SIG-M5 (cell line): Measurements from ENCODE around the gene HAGH.

Source experiments
- DNase-seq: peaks from one replicate; lab custom pipeline; 2025; lab: John Stamatoyannopoulos, UW

Gene HAGH

DNA sequence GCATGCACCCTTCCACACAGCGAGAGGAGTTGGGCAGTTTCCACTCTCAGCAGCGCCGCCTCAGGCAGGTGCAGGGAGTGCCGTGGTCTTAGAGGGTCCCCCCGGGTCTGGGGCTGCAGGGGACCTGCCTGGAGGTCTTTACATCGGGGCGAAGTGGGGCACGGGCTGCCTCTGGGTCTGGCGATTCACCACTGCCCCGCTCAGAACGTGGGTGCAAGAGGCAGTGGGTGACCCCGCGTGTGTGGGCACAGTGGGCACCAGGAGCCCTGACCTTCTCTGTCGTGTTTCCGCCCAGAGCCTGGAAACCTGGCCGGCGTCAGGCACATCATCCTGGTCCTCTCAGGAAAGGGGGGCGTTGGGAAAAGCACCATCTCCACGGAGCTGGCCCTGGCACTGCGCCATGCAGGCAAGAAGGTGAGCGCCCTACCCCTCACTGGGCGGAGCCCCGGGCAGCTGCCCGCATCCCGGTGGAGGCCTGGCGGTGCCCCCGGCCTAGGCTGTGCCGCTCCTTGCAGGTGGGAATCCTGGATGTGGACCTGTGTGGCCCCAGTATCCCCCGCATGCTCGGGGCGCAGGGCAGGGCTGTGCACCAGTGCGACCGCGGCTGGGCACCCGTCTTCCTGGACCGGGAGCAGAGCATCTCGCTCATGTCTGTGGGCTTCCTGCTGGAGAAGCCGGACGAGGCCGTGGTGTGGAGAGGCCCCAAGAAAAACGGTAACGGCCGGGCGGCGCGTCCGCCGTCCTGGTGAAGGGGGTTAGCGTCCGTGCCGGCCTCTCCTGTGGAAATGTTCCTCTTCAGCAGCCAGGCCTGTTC lies 40.2 kb downstream of the HAGH start:
- no peak for DNase-seq

DNA sequence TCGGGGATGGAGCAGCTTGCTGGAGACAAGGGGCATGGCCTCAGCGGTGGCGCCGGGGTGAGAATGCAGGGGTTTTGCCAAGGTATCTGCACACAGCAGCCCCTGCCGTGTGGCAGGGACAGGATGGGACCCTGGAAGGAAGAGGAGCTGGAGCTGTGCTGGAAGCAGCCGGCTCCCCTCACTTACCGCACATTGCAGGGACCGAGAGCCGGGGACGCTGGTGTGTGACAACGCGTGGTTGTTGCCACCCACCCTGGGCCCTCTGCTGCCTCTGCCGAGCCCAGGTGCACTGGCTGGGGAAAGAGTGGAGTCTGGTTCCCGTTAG lies 40.8 kb downstream of the HAGH start:
- no peak for DNase-seq

DNA sequence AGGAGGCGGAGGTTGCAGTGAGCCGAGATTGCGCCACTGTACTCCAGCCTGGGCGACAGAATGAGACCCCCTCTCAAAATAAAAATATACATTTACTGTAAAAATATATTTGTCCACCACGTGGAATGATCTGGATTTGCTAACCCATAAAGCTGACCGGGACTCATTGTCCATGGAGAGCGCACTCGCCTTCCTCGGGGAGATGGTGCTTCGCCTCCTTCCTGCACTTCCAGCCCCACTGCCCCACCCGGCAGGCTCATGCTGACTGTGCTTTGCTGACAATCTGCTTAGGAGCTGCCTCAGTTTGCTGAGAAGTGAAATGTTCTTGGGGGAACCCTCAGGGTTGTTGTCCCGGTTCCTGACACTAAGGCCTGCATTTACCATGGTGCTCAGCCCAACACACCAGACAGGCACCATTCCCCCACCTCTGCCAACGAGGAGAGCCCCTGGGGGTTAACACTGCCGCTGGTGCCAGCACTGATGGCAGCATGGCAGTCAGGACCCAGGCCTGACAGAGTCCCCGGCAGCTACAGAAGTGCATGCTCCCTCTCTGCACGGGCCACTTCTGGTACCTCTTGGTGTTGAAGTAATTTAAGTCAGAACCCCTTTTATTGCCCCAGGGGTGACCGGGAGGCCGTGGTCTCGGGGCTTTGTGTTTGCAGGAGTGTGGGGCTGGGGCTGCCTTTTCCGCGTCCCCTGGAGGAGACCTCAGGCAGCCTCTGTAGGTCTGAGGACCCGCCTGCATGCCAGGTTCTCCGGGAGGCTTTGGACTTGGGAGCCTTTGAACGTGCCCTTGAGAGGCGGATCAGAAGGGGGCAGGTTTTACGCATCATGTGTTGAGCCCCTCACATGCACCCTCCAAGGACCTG lies 41.4 kb downstream of the HAGH start:
- DNase-seq: no peak

DNA sequence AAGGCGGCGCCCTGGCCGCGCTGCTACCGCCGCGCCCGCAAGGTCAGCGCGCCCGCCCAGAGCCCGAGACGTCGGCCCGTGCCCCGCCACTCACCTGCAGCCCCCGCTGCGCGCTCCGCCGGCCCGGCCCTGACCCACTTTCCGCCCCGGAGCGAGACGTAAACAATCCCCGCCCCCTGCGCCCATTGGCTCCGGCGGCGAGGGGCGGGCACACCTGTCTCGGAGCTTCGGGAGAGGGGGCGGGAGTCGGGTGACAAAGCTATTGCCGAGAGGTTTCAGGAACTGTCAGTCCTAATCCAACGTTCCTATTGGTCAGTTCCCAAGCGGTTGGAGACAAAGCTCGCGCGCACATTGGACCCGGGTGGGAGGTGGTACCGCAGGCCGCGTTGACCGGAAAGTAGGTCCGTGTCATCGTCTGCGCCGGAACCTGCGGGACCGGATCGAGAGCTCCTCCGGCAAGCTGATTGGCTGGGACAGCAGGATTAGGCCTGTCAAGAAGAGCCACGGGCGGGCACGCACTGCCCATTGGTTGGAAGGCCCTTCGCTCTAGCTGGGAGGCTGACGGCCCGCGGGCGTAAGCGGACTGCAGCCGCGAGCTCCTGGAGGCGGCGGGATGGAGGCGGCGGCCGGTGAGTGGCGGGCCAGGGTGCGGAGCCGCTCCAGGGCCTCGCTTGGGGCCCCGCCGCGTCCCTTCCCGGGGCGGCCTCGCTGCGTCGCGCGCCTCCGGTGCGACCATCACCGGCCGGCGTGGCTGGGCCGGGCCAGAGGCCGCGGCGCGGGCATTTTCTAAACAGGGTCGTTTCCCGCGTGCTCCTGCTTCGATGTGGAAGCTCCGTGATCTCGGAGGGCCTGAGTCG lies 44.0 kb downstream of the HAGH start, which contains the start of the genes NUBP2 and SPSB3:
TSS of gene NUBP2 (plus strand) at position 553 of the 857 bp plus-strand sequence. CDS start at position 614, 61 bp downstream.
TSS of gene SPSB3 (minus strand) at position 164 of the 857 bp plus-strand sequence. CDS start 1,088 bp downstream, outside the sequence.
- peak; percentile 95 for DNase-seq

DNA sequence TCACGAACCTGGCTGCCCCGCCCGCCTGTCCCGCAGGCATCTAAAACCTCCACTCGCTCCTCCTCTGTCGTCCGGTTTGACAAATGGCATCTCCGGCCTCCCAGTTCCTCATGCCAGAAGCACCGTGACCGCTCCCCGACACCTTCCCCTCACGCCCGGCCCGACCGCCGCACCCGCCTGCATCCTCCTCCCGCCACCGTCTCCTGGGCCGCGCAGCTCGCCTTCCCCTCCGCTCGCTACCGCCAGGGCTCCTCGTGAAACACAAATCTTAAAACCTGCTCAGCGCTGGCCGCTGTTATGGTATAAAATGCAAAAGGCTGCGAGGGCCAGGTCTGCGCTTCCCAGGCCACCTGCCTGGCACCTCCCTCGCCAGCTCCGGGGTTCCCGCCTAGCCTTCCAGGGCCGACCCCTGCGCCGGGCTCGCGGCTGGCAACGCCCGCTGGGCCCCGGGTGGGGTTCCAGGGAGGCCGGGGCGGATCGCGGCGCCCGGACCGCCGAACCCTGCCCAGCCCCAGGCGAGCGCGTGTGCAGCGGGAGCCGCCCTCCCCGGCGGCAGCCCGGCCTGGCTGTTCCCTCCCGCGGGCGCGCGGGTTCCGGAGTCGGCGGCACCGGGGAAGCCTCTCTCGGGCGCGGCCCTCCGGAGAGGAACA lies 44.7 kb downstream of the HAGH start:
- no peak for DNase-seq

DNA sequence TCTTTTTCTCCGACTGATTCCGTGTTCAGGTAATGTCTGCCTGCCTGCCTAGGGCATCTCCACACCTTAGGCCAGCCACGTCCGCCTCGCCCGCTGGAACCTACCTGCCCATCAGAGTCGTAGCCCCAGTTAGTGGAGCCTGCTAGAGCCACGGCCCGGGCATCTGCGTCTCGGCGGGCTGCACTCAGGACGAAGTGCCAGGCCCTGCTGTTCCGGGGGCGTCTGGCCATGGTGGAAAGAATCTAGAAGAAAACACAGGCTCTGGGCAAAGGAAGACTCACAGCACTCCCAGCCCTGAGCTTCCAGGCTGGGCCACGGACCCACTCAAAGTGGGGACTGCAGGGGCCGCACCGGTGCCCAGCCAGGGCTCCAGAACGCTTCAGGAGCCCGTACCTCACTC lies 45.4 kb downstream of the HAGH start:
- DNase-seq: no peak

DNA sequence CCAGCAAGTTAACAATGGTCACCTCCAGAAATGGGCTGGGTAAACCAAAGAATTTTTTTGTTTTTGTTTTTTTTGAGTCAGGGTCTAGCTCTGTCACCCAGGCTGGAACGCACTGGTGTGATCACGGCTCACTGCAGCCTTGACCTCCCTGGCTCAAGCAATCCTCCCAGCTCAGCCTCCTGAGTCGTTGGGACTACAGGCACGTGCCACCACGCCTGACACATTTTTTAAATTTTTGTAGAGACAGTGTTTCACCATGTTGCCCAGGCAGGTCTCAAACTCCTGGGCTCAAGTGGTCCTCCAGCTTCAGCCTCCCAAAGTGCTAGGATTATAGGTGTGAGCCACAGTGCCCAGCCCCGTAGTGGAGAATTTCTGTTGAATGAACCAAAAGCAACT lies 46.0 kb downstream of the HAGH start:
- DNase-seq: no peak

DNA sequence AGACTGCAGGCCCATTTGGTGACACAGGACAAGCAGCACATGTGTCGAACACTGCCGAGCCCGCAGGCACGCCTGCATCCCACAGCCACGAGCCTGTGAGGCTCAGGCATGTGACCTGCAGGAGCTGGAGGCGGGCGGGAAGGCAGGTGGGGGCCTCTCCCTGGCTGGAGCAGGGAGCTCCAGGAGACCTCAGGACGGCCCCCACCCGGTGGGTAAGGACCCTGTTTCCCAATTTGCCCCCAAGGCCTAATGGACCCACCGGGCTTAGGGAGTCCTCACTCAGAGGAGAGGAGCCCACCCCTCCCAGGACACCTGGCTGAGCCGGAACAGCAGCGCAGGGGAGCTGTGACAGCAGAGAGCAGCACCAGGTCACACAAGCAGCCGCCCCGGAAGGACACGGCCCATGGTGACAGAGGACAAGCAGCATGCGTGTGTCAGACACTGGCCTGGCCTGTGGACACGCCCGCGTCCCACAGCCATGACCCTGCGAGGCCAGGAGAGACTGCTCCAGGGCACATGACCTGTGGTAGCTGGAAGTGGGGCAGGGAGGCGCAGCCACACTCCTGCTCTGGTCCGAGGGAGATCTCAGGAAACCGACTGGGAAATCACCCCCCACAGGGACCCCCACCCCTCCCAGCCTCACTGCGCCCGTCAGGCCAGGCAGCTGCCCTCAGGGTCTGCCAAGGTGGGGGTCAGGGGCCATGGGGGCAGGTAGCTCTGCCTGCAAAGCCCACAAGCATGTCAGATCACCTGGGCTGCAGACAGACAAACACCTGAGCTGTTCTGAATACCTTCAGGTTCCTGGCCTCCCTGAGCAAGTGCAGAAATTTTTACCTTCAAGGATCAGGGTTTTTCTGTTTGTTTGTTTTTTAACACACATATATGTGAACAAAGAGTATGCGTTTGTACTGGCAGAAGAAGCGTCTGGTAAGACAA lies 46.6 kb downstream of the HAGH start:
- no peak for DNase-seq

DNA sequence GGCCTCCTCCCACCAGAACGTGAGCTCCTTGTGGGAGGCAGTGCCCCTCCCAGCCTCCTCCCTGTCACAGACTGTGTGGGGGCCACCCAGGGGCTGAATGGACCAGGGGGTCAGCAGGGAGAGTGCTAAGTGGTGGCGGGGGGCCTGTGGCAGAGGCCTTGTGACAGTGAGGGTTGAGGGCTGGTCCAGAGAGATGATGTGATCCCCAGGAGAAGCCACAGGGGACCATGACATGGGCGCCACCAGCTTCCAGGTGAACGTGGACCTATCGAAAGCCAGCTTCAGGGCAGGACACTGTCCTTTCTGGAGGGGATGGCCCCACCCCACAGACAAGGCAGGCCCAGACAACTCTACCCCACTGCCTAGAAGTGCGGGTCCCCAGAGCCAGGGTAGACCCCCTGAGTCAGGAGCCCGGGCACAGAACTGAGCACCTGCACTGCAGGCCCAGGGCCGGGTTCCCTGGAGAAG lies 47.4 kb downstream of the HAGH start:
- no peak for DNase-seq

DNA sequence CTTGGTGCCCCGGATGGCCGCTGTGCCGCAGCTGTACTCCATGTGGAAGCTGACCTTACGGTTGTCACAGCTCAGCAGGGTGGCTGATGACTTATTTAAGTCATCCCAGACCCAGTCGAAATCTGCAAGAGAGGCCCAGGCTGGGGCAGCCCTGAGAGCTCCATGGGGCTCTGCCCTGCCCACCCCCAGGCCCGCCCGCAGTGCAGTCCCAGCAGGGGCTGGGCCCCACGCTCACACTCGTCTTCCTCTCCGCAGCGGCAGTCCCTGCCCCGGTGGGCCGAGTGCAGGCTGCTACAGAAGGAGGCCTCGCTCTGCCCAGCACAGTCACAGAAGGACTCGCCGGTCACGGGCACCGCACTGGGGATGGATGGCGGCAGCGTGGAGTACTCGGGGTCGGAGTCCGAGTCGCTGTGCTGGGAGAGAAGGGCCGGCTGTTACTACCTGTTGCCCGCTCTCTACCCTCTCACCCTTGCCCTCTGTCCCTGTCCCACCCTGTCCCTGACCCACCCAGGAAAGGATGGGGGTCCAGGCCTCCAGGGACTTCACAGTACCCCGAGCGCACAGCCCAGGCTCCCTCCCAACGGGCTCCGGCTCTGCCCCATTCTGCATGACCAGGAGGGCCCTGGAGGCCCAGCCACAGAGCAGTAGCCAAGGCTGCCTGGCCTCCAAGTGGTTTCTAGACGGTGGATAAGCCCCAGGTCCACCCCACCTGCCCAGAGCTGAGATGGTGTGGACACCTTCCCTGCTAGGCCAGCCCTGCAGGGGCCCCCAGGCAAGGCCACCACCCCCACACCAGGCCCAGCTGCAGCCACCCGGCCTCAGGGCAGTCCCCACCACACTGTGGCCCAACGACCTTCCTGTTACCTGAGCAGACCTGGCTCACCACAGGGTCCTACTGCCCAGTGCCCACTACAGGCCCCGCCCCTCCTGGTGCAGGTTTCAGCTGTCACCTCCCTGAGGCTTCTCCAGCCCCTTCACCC lies 48.1 kb downstream of the HAGH start:
- DNase-seq: no peak

DNA sequence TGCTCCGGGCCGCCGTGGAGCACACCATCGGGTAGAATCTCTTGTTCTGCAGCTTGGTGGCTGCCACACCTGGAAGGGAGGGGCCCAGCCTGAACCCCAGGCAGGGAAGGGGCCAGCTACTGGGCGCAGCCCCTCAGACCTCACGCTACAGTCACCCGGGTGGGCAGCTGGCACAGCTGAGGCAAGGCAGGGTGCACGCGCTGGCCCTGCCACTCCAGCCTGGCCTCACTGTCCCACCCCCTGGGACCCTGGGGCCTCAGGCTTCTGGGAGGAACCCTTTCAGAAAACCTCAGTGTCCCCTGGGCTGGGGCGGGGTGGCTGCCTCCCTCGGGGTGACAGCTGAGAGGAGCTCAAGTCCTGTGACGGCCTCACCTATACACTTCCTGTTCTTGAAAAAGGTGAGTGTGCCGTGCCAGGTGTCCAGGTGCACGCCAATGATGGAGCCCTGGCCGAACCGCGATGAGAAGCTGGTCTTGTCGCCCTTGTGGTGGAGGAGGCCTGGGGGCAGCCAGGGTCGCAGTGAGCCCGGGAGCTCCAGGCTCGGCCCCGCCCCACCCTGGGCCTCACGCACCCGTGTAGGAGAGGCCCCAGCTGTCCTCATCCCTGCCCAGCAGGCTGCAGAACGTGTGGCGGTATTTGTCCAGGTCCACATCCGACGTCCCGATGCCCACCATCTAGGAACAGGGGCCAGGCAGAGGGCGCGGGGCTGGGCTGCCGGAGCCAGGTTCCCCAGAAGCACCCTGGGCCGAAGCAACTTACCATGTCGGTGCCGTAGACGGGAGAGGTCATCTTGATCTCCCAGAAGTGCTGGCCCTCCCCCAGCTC lies 49.0 kb downstream of the HAGH start:
- no peak for DNase-seq

DNA sequence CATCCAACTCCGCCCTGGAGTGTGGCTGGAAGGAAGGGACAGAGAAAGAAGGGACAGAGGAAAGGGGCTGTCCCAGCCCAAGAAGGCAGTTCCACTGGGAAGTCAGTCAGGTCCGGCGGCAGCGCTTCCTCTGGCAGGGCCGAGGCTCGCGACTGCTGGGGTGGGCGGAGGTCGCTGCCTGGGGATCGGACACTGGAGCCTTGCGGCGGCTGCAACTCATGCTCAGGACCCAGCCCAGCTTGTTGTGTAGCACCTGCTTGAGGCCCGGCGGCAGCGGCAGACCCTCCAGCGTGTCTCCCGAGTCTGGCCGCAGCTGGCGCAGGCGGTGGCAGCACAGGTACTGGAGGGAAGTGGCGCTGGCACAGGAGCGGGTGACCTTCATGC lies 49.6 kb downstream of the HAGH start:
- no peak for DNase-seq

DNA sequence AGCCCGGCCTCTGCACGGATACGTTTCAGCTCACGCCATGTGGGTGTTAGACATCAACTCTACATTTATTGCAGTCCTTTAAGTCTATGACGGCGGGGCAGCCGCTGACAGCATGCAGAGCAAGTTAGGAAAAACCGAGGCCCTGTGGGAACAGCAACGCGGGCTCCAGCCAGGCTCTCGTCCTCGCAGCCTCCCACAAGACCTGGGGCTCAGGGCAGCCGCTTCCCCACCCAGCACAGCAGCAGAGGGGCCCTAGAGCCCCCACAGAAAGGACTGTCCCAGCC lies 50.0 kb downstream of the HAGH start:
- DNase-seq: no peak

DNA sequence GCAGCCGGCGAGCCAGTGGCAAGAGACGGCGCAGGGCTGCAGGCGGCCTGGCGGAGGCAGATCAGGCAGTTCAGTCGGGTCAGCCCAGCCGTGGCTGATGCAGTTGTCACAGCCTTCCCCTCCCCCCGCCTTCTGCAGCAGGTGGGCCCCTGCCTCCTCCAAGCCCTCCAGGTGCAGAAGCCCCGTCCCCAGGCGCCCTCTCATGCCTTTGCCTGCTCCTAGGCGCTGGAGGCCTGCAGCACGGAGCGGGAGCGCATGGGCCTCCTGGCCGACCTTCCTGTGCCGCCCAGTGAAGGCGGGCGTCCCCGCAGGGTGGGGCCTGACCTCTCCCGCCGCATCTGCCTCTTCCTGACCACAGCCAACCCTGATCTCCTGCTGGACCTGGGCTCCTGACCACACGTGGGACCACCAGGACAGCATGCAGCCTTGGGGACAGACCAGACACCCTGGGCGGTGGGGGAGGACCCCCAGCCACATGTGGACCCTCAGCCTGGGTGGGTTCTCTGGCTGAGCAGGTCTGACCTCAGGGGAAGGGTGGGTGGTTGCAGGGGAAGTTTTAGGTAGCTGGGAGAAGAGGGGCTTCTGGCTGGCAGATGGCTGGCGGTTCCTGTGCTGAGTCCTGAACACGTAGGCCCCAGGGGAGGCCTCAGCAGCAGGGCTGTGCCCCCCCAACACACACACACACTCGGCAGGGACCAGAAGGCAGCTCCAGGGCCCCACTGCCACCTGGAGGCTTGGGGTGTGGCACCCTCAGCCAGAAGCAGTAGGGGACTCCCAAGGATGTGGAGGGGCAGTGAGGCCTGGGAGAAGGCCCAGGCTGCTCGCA lies 50.6 kb downstream of the HAGH start:
- no peak for DNase-seq

DNA sequence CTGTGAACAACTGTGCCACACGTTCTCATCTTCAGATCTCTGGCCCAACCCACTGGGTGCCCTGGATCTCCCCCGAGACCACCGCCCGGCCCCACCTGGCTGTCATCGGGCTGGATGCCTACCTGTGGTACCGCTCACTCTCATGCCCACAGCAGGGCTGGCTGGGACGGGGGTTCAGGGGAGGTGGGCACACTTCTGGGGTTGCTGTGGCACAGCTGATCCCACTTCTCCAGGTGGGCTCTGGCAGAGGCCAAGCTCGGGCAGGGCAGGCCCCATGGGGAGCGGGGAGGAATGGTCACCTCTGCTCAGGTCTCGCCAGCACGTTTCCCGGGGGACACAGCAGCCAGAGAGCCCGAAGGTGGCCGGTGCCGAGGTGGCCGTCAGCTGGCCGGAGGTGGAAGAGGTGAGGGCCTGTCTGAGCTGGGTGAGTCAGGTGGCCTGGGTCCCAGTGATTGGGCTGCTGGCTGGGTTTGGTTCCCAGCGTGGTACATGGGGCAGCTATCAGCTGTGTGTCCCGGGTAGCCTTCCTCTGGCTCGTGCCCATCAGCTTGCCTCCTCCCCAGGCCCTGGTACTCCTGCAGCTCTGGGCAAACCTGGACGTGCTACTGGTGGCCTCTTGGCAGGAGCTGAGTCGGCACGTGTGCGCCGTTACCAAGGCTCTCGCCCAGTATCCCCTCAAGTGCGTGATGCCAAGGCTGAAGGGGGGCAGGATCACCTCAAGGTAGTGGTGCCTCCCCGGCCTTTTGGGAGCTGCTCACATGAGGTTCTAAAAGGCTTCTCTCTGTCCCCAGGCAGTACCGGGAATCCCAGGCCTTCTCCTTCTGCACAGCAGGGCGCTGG lies 51.4 kb downstream of the HAGH start:
- no peak for DNase-seq

DNA sequence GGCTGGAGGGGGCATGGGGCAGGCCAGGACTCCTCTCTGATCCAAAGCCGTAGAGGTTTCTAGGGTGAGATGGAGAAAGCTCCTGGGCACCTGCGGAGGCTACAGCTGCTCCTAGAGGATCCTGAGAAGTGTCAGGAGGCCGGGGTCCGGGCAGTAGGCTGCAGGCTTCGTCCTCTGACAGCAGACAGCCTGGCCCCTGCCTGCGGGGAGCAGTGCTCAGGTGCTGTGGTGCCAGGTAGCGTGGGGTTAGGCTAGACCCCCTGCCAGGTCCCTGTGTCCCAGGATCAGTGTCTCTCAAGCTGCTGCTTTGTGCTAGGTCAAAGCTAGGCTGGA lies 52.2 kb downstream of the HAGH start:
- no peak for DNase-seq
